Mammary microvascular endothelial cell (primary cell): Measurements from ENCODE around the gene PXMP4. TPM values are rescaled to one million over a fixed set of nuclear protein-coding genes. Genes with fewer than 3 reads are reported as not detected.

Source experiments
- total RNA-seq: library from RNA; depleted of rRNA; stranded (reverse); fragments of >200 nt; gene quantifications from 2 replicates; pipeline ENCODE4 v1.2.3, GENCODE V29; 2015

The PXMP4 gene, protein sequence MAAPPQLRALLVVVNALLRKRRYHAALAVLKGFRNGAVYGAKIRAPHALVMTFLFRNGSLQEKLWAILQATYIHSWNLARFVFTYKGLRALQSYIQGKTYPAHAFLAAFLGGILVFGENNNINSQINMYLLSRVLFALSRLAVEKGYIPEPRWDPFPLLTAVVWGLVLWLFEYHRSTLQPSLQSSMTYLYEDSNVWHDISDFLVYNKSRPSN
- 4.3 and 9.2 TPM in 2 replicates for total RNA-seq

DNA sequence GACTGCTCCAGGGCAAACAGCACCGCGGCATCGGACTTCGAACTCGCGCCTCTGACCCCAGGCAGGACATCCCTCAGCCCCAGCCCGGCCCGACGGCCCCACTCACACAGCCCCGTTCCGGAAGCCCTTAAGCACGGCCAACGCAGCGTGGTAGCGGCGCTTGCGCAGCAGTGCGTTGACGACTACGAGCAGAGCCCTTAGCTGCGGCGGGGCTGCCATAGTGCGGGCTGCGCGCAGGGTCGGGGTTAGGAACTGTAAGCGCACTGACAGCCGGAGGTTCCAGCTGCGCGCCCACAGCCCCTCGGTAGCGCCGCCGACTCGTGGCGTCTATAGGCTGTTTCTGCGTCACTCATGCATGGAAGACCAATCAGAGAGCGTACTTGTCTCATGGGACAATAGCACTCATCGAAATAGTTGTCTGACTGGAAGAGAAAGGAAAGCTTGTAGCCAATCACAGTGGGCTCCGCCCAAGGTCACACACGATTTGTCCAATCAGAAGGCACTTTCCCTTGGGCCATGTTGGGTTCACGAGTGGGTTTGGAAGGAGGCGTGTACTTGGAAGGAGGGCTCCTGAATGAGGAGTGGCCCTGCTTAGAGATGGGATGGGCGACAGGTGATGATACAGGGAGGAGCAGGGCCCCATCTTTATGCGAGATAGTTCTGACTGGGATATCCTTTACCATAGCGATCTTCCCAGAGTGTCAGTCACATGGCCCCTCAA is at the start of gene PXMP4:
TSS of gene PXMP4 (minus strand) at position 322 of the 721 bp plus-strand sequence. CDS start at position 219, 103 bp downstream.

DNA sequence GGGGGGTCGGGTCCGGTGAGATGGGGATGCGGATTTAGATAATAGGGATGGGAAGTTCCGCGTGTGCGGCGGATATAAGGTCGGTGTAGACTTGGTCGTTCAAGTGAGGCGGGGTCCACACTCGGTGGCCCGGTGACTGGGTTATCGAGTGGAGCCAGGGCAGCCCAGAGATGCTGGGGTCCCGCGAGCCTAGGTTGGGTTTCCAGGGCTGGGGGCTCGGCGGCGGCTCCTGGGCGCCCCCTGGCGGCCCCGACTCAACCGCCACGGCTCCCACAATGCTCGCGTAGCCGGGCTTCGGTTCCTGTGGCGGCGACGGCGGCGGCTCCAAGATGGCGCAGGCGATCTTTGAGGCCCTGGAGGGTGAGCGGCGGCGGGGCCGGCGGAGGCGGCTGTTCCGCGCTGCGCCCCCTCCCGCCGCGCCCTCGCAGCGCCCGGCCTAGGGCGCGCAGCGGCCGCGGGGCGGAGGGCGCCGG is 11.6 kb upstream of the PXMP4 start, which contains the start of gene ZNF341:
TSS of gene ZNF341 (plus strand) at position 304 of the 473 bp plus-strand sequence. CDS start at position 330, 26 bp downstream.

DNA sequence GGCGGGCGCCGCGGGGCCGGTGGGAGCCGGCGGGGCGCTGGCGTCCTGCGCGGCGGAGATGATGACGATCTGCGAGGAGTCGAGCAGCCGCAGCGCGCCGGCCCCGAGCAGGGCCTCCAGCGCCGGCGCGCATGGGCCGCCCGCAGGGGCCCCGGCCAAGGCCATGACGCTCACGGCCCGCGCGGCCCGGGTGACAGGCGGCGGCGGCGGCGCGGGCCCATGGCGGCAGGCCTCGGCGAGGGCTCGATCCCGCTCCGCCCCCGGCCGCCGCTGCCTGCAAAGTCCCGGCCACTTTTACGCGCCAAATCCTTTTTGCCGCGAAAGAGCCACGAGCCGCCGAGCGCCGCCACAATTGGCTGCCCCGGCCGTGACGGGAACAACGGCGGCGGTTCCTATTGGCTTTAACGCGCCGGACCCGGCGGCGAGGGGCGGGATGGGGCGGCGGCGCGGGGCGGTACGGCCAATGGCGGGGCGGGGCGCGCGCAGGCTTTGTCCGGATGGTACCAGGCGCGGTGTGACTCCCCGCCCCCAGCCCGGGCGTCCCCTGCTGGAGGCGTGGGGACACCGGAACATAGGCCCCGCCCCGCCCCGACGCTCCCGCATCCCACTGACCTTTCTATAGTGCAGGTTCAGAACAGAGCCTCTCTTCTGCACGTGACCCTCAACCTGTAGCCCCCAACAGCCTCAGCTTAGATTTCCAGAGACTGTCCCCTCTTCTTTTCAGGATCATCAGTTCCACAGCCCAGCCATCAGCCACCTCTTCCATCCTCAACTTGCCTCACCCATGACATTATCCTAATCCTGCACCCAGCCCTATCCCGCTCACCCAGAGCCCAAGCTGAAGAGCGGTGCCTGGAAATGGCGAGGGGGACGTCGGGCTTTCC is 33.8 kb downstream of the PXMP4 start, which contains the start of gene E2F1:
TSS of gene E2F1 (minus strand) at position 286 of the 884 bp plus-strand sequence. CDS start at position 165, 121 bp downstream.

DNA sequence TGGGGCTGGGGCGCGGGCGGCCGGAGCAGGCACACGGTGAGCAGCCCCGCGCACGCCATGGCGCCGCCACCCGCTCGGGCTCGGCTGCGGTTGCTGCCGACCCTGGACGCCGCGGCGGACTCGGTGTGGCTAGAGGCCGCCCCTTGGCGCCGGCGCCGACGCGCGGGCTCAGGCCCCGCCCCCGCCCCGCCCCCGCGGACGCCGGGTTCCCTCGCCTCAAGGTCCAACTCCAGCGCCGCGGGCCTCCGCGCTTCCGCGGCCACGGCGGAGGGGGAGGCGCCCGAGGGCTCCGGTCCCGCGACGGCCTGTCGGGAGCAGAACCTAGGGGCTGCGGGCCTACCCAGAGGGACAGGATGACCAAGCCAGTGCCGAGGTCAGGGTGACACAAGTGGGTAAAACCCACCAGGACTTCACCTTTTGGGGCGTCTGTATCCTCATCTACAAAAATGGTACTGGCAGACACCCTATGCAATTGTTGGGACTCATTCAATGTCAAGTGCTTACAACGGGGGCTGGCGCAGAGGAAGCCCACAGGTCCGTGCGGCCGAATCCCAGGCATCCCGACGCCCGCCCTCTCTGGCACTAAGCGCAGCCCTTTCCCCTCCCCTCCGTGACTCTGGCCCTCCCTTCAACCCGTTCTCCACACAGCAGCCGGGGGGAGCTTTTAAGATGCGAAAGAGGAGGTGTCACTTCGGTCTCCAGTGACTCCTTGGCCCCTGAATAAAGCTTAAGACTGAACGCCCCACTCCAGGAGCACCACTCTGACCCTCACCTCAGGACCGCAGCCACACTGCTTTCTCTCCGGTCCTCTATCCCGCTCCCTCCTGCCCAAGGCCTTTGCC is 45.6 kb downstream of the PXMP4 start, which contains the start of gene NECAB3:
TSS of gene NECAB3 (minus strand) at position 135 of the 842 bp plus-strand sequence. CDS start at position 59, 76 bp downstream.

DNA sequence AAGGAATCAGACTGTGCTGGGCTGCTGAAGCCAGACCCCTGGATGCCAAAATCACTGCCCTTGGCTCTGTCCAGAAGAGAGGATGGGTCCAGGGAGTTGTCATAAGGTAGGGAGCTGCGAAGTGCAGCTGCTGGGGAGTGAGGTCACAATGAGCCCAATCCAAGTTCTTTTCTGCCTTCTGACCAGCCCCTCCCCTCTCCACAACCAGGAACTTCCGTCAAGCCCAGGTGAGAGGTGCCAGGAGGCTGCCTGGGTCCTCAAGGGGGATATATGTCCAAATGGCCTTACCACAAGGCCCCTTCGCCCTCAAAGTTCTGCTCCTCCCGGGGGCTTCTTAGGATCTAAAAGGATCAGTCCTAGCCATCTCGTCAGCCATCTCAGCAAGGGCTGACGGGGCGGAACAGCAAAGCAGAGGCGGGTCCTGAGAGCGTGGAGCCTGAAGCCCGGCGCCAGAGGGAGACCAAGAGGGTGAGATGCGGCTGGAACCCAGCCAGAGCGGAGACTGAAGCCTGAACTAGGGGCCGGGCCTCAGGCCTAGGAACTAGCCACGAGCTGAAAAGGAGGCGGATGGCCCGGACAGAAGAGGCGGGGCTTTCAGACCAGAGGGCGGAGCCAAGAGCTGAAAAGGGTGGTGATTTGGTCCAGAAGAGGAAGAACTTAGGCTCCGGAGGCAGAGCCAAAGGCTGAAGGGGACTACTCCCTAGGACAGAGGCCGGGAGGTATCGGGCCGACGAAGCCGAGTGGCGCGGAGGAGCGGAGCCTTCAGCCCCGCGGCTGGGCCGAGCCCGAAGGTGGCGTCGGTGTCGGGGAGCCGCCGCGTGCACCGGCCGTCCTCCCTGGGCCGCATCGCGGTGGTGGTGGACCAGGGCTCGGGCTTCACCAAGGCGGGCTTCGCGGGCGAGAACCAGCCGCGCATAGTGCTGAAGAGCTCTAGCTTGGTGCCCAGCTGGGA is 53.5 kb downstream of the PXMP4 start, which contains the start of gene ACTL10:
TSS of gene ACTL10 (plus strand) at position 651 of the 952 bp plus-strand sequence. CDS start 555 bp downstream, outside the sequence.

DNA sequence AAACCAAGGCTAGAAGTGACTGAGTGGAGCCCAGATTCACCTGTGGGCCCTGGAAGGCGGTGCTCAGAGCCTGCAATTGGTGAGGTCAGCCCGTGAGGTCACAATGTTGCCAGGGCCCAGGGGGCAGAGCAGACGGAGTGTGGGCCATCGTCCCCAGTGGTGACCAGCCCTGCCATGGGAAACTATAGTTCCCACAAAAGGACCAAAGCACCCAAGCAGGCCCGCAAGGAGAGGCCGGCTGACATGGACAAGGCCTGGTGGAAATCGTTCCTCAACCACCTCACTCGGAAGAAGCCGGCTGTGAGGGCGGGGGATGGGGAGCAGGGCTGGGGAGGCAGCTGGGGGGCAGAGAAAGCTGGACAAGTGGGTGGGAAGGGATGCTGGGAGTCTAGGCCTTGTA is 57.9 kb downstream of the PXMP4 start, which contains the start of gene C20orf144:
TSS of gene C20orf144 (plus strand) at position 156 of the 400 bp plus-strand sequence. CDS start at position 175, 19 bp downstream.

Other genes with a start within 250 kb of the PXMP4 start
- gene CBFA2T2, start 230.2 kb downstream of the PXMP4 start, total RNA-seq = 4.4 and 4.5 TPM in 2 replicates
- gene C20orf144, start 58.0 kb downstream of the PXMP4 start, total RNA-seq = 0.05 TPM in 1 of 2 replicates, not detected in the other
- gene ACTL10, start 53.4 kb downstream of the PXMP4 start, total RNA-seq = 1.6 and 1.8 TPM in 2 replicates
- 1.7 and 3.5 TPM in 2 replicates for gene NECAB3, start 45.9 kb downstream of the PXMP4 start, total RNA-seq
- gene E2F1, start 33.9 kb downstream of the PXMP4 start, total RNA-seq = 11.2 and 11.7 TPM in 2 replicates
- 1.6 and 2.4 TPM in 2 replicates for gene ZNF341, start 11.7 kb upstream of the PXMP4 start, total RNA-seq
- gene CHMP4B, start 91.0 kb upstream of the PXMP4 start, total RNA-seq = 64.1 and 68.0 TPM in 2 replicates